ENCODE measurements around the gene PPP5C.

The PPP5C gene

GRCh38 chr19:46402725-46403124 lies 55.8 kb downstream of the PPP5C start:
- Histone ChIP-seq H3K9me3 (ENCODE audit: control insufficient read depth, insufficient read depth, low read length) (no peaks in the 10 kb centered on the region), H3K36me3 (ENCODE audit: control insufficient read depth, insufficient read depth, low read length) (no peaks in the 10 kb centered on the region), H3K4me1 (ENCODE audit: control insufficient read depth, insufficient read depth, low read length) (peaks cover 15% of the 10 kb centered on the region; the same call in 1 of the 2 replicates), H3K27ac (ENCODE audit: low read depth, low read length) (no peak overlapping the region), H3K27me3 (ENCODE audit: control insufficient read depth, insufficient read depth, low read length) (peaks cover 20% of the 10 kb centered on the region), H3K9ac (ENCODE audit: low read depth, low read length) (no peak overlapping the region), H3K4me3 (ENCODE audit: low read depth, low read length) (no peak overlapping the region)

GRCh38 chr19:46404055-46404752 lies 57.3 kb downstream of the PPP5C start:
- peaks cover 28% of the 10 kb centered on the region for H3K27me3 ChIP-seq (ENCODE audit: control insufficient read depth, insufficient read depth, low read length)
- no peak overlapping the region for H3K27ac ChIP-seq (ENCODE audit: low read depth, low read length)
- H3K9ac ChIP-seq (ENCODE audit: low read depth, low read length), result peak overlapping the region; percentile 20; the same call in 1 of the 2 replicates
- no peaks in the 10 kb centered on the region for H3K9me3 ChIP-seq (ENCODE audit: control insufficient read depth, insufficient read depth, low read length)
- peaks cover 24% of the 10 kb centered on the region for H3K4me1 ChIP-seq (ENCODE audit: control insufficient read depth, insufficient read depth, low read length)
- H3K4me3 ChIP-seq (ENCODE audit: low read depth, low read length), result peak overlapping the region; percentile 53
- no peaks in the 10 kb centered on the region for H3K36me3 ChIP-seq (ENCODE audit: control insufficient read depth, insufficient read depth, low read length)

- no peaks in the 10 kb centered on the region for H3K9me3 ChIP-seq (ENCODE audit: control insufficient read depth, insufficient read depth, low read length)
- peaks cover 24% of the 10 kb centered on the region for H3K4me1 ChIP-seq (ENCODE audit: control insufficient read depth, insufficient read depth, low read length)
- no peak overlapping the region for H3K27ac ChIP-seq (ENCODE audit: low read depth, low read length)
- H3K4me3 ChIP-seq (ENCODE audit: low read depth, low read length), result no peak overlapping the region
- H3K9ac ChIP-seq (ENCODE audit: low read depth, low read length), result no peak overlapping the region
- peaks cover 28% of the 10 kb centered on the region for H3K27me3 ChIP-seq (ENCODE audit: control insufficient read depth, insufficient read depth, low read length)
- H3K36me3 ChIP-seq (ENCODE audit: control insufficient read depth, insufficient read depth, low read length), result no peaks in the 10 kb centered on the region
Measured at GRCh38 chr19:46404753-46405468, 58.0 kb downstream of the PPP5C start.

GRCh38 chr19:46406976-46407375 lies 60.1 kb downstream of the PPP5C start:
- H3K36me3 ChIP-seq (ENCODE audit: control insufficient read depth, insufficient read depth, low read length), result peaks cover 9% of the 10 kb centered on the region
- H3K27me3 ChIP-seq (ENCODE audit: control insufficient read depth, insufficient read depth, low read length), result peaks cover 28% of the 10 kb centered on the region
- H3K9ac ChIP-seq (ENCODE audit: low read depth, low read length), result no peak overlapping the region
- H3K4me1 ChIP-seq (ENCODE audit: control insufficient read depth, insufficient read depth, low read length), result peaks cover 24% of the 10 kb centered on the region
- peak overlapping the region; percentile 18 for H3K27ac ChIP-seq (ENCODE audit: low read depth, low read length)
- H3K9me3 ChIP-seq (ENCODE audit: control insufficient read depth, insufficient read depth, low read length), result no peaks in the 10 kb centered on the region
- no peak overlapping the region; the same call in 1 of the 2 replicates for H3K4me3 ChIP-seq (ENCODE audit: low read depth, low read length)

GRCh38 chr19:46407856-46408663 lies 61.2 kb downstream of the PPP5C start:
- peaks cover 35% of the 10 kb centered on the region for H3K27me3 ChIP-seq (ENCODE audit: control insufficient read depth, insufficient read depth, low read length)
- H3K4me3 ChIP-seq (ENCODE audit: low read depth, low read length), result peak overlapping the region; percentile 62
- H3K9me3 ChIP-seq (ENCODE audit: control insufficient read depth, insufficient read depth, low read length), result no peaks in the 10 kb centered on the region
- peaks cover 24% of the 10 kb centered on the region for H3K4me1 ChIP-seq (ENCODE audit: control insufficient read depth, insufficient read depth, low read length)
- no peak overlapping the region for H3K9ac ChIP-seq (ENCODE audit: low read depth, low read length)
- peaks cover 9% of the 10 kb centered on the region for H3K36me3 ChIP-seq (ENCODE audit: control insufficient read depth, insufficient read depth, low read length)
- peak overlapping the region; percentile 55 for H3K27ac ChIP-seq (ENCODE audit: low read depth, low read length)

GRCh38 chr19:46408664-46409039 lies 61.8 kb downstream of the PPP5C start:
- no peak overlapping the region for H3K9ac ChIP-seq (ENCODE audit: low read depth, low read length)
- H3K9me3 ChIP-seq (ENCODE audit: control insufficient read depth, insufficient read depth, low read length), result no peaks in the 10 kb centered on the region
- H3K4me1 ChIP-seq (ENCODE audit: control insufficient read depth, insufficient read depth, low read length), result peaks cover 24% of the 10 kb centered on the region
- peaks cover 9% of the 10 kb centered on the region for H3K36me3 ChIP-seq (ENCODE audit: control insufficient read depth, insufficient read depth, low read length)
- H3K27ac ChIP-seq (ENCODE audit: low read depth, low read length), result peak overlapping the region; percentile 55
- peak overlapping the region; percentile 62 for H3K4me3 ChIP-seq (ENCODE audit: low read depth, low read length)
- peaks cover 33% of the 10 kb centered on the region for H3K27me3 ChIP-seq (ENCODE audit: control insufficient read depth, insufficient read depth, low read length)

- H3K4me1 ChIP-seq (ENCODE audit: control insufficient read depth, insufficient read depth, low read length), result peaks cover 24% of the 10 kb centered on the region
- no peak overlapping the region for H3K27ac ChIP-seq (ENCODE audit: low read depth, low read length)
- no peaks in the 10 kb centered on the region for H3K9me3 ChIP-seq (ENCODE audit: control insufficient read depth, insufficient read depth, low read length)
Measured at GRCh38 chr19:46409191-46409590, 62.3 kb downstream of the PPP5C start.

GRCh38 chr19:46410205-46411087 lies 63.6 kb downstream of the PPP5C start:
- H3K27me3 ChIP-seq (ENCODE audit: control insufficient read depth, insufficient read depth, low read length), result peaks cover 19% of the 10 kb centered on the region
- no peak overlapping the region for H3K9ac ChIP-seq (ENCODE audit: low read depth, low read length)

More at GRCh38 chr19:46409191-46409590, 62.3 kb downstream of the PPP5C start:
- peaks cover 9% of the 10 kb centered on the region for H3K36me3 ChIP-seq (ENCODE audit: control insufficient read depth, insufficient read depth, low read length)
- peaks cover 27% of the 10 kb centered on the region for H3K27me3 ChIP-seq (ENCODE audit: control insufficient read depth, insufficient read depth, low read length)
- no peak overlapping the region for H3K9ac ChIP-seq (ENCODE audit: low read depth, low read length)
- no peak overlapping the region for H3K4me3 ChIP-seq (ENCODE audit: low read depth, low read length)

GRCh38 chr19:46411088-46411924 lies 64.4 kb downstream of the PPP5C start:
- Histone ChIP-seq H3K27ac (ENCODE audit: low read depth, low read length) (no peak overlapping the region), H3K9me3 (ENCODE audit: control insufficient read depth, insufficient read depth, low read length) (no peaks in the 10 kb centered on the region), H3K9ac (ENCODE audit: low read depth, low read length) (no peak overlapping the region), H3K36me3 (ENCODE audit: control insufficient read depth, insufficient read depth, low read length) (peaks cover 9% of the 10 kb centered on the region), H3K4me1 (ENCODE audit: control insufficient read depth, insufficient read depth, low read length) (peaks cover 25% of the 10 kb centered on the region), H3K4me3 (ENCODE audit: low read depth, low read length) (peak overlapping the region; percentile 92), H3K27me3 (ENCODE audit: control insufficient read depth, insufficient read depth, low read length) (peaks cover 15% of the 10 kb centered on the region; the same call in 1 of the 2 replicates)

More at GRCh38 chr19:46410205-46411087, 63.6 kb downstream of the PPP5C start:
- Histone ChIP-seq H3K4me3 (ENCODE audit: low read depth, low read length) (no peak overlapping the region), H3K27ac (ENCODE audit: low read depth, low read length) (no peak overlapping the region), H3K36me3 (ENCODE audit: control insufficient read depth, insufficient read depth, low read length) (peaks cover 9% of the 10 kb centered on the region), H3K9me3 (ENCODE audit: control insufficient read depth, insufficient read depth, low read length) (no peaks in the 10 kb centered on the region), H3K4me1 (ENCODE audit: control insufficient read depth, insufficient read depth, low read length) (peaks cover 25% of the 10 kb centered on the region)
